Measurements from ENCODE around the gene AFAP1.

DNA sequence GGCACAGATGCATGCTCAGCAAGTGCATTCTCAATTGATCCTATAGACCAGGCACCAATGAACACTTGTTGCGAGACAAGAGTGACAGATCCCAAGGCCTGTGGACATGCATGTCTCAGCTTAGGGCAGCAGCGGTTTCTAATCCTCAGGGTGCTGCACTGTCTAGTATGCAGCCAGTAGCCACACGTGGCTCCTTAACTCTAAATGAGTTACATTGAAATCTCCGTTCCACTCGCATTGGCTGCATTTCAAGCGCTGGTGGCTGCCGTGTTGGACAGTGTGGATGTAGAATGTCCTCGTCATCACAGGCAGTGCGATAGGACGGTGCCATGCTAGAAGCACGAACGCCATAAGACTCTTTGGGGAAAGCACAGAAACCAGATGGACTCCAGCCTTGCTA lies 24.0 kb upstream of the AFAP1 start:
- TF ChIP-seq, protein P1, sequence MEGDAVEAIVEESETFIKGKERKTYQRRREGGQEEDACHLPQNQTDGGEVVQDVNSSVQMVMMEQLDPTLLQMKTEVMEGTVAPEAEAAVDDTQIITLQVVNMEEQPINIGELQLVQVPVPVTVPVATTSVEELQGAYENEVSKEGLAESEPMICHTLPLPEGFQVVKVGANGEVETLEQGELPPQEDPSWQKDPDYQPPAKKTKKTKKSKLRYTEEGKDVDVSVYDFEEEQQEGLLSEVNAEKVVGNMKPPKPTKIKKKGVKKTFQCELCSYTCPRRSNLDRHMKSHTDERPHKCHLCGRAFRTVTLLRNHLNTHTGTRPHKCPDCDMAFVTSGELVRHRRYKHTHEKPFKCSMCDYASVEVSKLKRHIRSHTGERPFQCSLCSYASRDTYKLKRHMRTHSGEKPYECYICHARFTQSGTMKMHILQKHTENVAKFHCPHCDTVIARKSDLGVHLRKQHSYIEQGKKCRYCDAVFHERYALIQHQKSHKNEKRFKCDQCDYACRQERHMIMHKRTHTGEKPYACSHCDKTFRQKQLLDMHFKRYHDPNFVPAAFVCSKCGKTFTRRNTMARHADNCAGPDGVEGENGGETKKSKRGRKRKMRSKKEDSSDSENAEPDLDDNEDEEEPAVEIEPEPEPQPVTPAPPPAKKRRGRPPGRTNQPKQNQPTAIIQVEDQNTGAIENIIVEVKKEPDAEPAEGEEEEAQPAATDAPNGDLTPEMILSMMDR (conservative IDR thresholded peaks at IDR 0.05; ENCODE audit: low read depth, low read length) = no peak
- TF ChIP-seq EZH2 (IDR thresholded peaks at IDR 0.05; ENCODE audit: low read length, unreplicated experiment) (no peak), EZH2phosphoT487 (IDR thresholded peaks at IDR 0.05; ENCODE audit: borderline replicate concordance, low read length) (no peak)
